ENCODE measurements around the gene SHH.

DNA sequence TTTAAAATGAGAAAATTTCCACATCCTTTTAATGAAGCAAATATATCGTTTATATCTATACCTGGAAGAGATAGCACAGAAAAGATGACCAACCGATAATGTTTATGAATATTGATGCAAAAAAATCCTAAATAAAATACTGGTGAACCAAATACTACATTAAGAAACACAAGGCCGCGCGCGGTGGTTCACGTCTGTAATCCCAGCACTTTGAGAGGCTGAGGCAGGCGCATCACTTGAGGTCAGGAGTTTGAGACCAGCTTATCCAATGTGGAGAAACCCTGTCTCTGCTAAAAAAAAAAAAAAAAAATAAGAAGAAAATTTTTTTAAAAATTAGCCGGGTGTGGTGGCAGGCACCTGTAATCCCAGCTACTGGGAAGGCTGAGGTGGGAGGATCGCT, 25.8 kb downstream of the SHH start:
- TF ChIP-seq, protein P1, sequence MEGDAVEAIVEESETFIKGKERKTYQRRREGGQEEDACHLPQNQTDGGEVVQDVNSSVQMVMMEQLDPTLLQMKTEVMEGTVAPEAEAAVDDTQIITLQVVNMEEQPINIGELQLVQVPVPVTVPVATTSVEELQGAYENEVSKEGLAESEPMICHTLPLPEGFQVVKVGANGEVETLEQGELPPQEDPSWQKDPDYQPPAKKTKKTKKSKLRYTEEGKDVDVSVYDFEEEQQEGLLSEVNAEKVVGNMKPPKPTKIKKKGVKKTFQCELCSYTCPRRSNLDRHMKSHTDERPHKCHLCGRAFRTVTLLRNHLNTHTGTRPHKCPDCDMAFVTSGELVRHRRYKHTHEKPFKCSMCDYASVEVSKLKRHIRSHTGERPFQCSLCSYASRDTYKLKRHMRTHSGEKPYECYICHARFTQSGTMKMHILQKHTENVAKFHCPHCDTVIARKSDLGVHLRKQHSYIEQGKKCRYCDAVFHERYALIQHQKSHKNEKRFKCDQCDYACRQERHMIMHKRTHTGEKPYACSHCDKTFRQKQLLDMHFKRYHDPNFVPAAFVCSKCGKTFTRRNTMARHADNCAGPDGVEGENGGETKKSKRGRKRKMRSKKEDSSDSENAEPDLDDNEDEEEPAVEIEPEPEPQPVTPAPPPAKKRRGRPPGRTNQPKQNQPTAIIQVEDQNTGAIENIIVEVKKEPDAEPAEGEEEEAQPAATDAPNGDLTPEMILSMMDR (IDR thresholded peaks at IDR 0.05), result no peak
- no peak for TF ChIP-seq POLR2AphosphoS5 (IDR thresholded peaks at IDR 0.05; ENCODE audit: insufficient read depth in 1 of 2, low read depth in 1 of 2)

All from vagina (tissue), 2 donors.